Measurements from ENCODE around the gene MMP20.

Gene MMP20

GRCh38 chr11:102591160-102591718, 33.9 kb downstream of the MMP20 start:
- no peak for DNase-seq
- H3K9me3 ChIP-seq (ENCODE audit: severe bottlenecking), result no peaks in the 10 kb centered on the region
- no peak for TF ChIP-seq CTCF (IDR thresholded peaks at IDR 0.05; ENCODE audit: low read depth, low read length)
- H3K27ac ChIP-seq, result no peak overlapping the region
- no peak overlapping the region for H3K4me3 ChIP-seq (ENCODE audit: low read depth, low read length)
- H3K36me3 ChIP-seq, result no peaks in the 10 kb centered on the region
- no peaks in the 10 kb centered on the region for H3K27me3 ChIP-seq (ENCODE audit: insufficient read depth, low read depth, severe bottlenecking)

GRCh38 chr11:102590276-102591049, 34.7 kb downstream of the MMP20 start:
- no peak for DNase-seq
- Histone ChIP-seq H3K36me3 (no peaks in the 10 kb centered on the region), H3K27ac (no peak overlapping the region), H3K4me3 (ENCODE audit: low read depth, low read length) (no peak overlapping the region), H3K27me3 (ENCODE audit: insufficient read depth, low read depth, severe bottlenecking) (no peaks in the 10 kb centered on the region), H3K9me3 (ENCODE audit: severe bottlenecking) (no peaks in the 10 kb centered on the region)
- TF ChIP-seq CTCF (IDR thresholded peaks at IDR 0.05; ENCODE audit: low read depth, low read length), result no peak

DNA sequence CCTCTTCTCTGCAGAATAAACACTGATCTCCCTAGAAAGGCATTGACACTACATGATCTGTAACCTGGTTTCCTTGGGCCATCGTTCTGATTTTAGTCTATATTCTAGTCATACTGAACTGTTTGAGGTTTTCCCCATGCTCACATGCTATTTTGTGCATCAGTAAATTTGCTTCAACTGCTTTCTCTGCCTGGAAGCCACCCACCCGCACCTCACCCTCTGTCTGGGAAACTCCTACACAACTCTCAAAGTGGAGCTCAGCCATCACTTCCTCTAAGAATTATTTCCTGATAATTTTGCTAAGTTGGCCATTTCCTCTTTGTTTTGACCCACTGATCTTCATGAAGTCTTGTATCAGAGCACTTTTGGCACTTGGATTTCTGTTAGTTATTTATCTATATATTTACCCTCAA, 36.1 kb downstream of the MMP20 start:
- no peak for DNase-seq
- Histone ChIP-seq H3K27ac (no peak overlapping the region), H3K9me3 (ENCODE audit: severe bottlenecking) (no peaks in the 10 kb centered on the region), H3K36me3 (no peaks in the 10 kb centered on the region), H3K4me3 (ENCODE audit: low read depth, low read length) (no peak overlapping the region), H3K27me3 (ENCODE audit: insufficient read depth, low read depth, severe bottlenecking) (no peaks in the 10 kb centered on the region)
- TF ChIP-seq CTCF (IDR thresholded peaks at IDR 0.05; ENCODE audit: low read depth, low read length), result no peak

DNA sequence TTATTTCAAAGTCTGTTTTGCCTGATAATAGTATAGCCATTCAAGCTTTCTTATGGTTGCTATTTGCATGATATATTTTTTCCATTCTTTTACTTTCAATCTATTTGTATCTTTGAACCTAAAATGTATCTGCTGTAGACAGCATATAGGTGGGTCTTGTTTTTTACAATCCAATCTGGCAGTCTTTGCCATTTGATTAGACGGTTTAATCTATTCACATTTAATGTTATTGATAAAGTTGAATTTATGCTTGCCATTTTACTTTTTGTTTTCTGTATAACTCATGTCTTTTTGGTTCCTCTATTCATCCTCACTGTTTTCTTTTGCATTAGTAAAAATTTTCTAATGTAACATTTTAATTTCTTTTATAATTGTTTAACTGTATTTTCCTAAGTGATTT, 37.4 kb downstream of the MMP20 start:
- H3K9me3 ChIP-seq (ENCODE audit: severe bottlenecking), result no peaks in the 10 kb centered on the region
- DNase-seq, result no peak
- no peaks in the 10 kb centered on the region for H3K36me3 ChIP-seq
- no peaks in the 10 kb centered on the region for H3K27me3 ChIP-seq (ENCODE audit: insufficient read depth, low read depth, severe bottlenecking)
- TF ChIP-seq CTCF (IDR thresholded peaks at IDR 0.05; ENCODE audit: low read depth, low read length), result no peak
- no peak overlapping the region for H3K27ac ChIP-seq
- no peak overlapping the region for H3K4me3 ChIP-seq (ENCODE audit: low read depth, low read length)

GRCh38 chr11:102583141-102583873, 41.8 kb downstream of the MMP20 start:
- Histone ChIP-seq H3K27me3 (ENCODE audit: insufficient read depth, low read depth, severe bottlenecking) (no peaks in the 10 kb centered on the region), H3K4me3 (ENCODE audit: low read depth, low read length) (no peak overlapping the region), H3K27ac (no peak overlapping the region), H3K9me3 (ENCODE audit: severe bottlenecking) (no peaks in the 10 kb centered on the region), H3K36me3 (no peaks in the 10 kb centered on the region)
- TF ChIP-seq CTCF (IDR thresholded peaks at IDR 0.05; ENCODE audit: low read depth, low read length), result no peak
- no peak for DNase-seq
